GM18505 (cell line): ENCODE results near the gene CRAT.

Source experiments
- ATAC-seq: cut with Tn5 transposase; IDR thresholded peaks from one replicate; pipeline ENCODE4 v1.9.1; 2021; ENCODE audit not compliant: unreplicated experiment
- POLR2A ChIP-seq: IDR thresholded peaks from 4 replicates; pipeline ENCODE4 v1.6.1; 2011; ENCODE audit warnings: borderline replicate concordance; ENCODE audit not compliant: insufficient read depth, insufficient read length; ENCODE audit errors: extremely low read depth

CRAT gene

GRCh38 chr9:129100383-129101169 lies 10.0 kb downstream of the CRAT start:
- ATAC-seq = no peak
- no peak for TF ChIP-seq POLR2A

DNA sequence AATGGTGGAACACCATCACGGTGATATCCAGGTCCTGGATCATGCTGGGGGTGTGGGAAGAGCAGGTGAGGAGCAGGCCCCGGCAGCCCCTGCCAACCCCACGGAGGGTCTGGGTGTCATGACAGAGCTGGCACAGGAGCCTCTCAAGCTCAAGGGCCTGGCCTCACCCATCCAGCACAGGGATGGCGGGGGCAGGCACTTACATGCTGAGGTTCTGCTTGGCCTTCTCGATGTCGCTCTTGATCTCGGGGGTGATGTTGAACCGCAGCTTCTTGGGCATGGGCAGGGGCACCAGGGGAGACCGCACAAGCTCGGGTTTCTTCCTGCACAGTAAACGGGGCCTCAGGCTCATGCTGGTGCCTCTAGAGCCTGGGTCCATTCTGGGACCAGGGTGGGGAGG lies 12.3 kb downstream of the CRAT start:
- ATAC-seq = no peak
- no peak for TF ChIP-seq POLR2A

- TF ChIP-seq POLR2A = no peak
- no peak for ATAC-seq
Measured at GRCh38 chr9:129097671-129098306, 12.8 kb downstream of the CRAT start.

GRCh38 chr9:129095908-129096307 lies 14.7 kb downstream of the CRAT start:
- no peak for TF ChIP-seq POLR2A
- ATAC-seq = no peak

- ATAC-seq = no peak
- TF ChIP-seq POLR2A = no peak
Measured at GRCh38 chr9:129095170-129095667, 15.4 kb downstream of the CRAT start.

GRCh38 chr9:129094387-129095169 lies 16.0 kb downstream of the CRAT start:
- no peak for TF ChIP-seq POLR2A
- no peak for ATAC-seq

DNA sequence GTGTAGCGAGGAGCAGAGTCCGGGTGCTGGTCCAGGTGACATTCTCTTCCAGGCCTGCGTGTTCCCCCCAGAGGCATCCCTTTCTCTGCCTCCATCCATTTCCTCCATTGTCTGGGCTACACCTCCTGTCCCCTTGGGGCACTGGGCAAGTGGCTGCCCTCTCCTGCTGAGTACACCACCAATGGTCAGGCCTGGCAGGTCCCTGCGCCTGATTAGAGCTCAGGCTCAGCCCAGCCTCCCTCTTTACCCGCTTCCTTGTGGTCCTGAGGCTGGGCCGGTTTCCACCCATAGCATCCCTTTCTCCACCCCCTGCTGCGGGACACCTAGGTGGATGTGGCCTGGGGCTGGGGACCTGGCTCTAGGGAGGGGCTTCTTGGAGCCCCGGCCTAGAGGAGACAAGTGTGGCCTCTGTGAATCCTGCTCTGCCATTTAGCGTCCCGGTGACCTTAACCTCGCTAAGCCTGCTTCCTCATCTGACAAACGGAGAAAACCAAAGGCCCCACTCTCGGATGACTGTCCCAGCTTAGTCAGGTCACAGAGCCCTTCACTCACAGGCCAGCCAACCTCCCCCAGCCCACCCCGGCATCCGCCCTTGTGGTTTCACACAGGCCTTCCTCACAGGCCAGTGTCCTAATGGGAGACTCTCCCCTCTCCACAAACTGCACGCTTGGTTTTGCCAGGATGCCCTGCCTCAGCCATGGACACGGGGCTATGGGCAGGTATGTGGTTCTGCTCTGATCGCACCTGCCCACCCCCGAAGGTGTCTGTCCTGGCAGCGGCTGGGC lies 16.8 kb downstream of the CRAT start:
- no peak for ATAC-seq
- no peak for TF ChIP-seq POLR2A

- ATAC-seq = no peak
- TF ChIP-seq POLR2A = no peak
Measured at GRCh38 chr9:129089246-129089645, 21.3 kb downstream of the CRAT start.

DNA sequence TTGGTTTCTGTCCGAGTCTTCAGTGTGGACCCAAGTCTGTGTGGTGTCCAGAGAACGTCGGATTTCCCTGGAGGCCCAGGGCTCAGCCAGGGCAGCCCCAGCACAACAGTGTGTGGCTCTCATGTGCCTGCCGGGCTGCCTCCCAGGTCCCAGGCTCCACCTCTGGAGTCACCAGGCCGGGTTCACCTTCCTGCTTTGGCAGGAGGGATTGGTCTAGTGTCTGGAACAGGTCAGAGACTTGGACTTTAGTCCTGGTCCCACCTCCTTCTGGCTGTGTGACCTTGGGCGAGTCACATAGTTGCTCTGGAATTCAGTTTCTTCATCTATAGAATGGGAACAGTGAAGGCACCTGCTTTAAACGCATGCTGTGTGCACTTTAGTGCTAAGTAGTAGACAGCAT lies 26.5 kb downstream of the CRAT start:
- no peak for TF ChIP-seq POLR2A
- ATAC-seq = no peak

GRCh38 chr9:129081388-129081904 lies 29.1 kb downstream of the CRAT start:
- no peak for ATAC-seq
- peak; percentile 56 for TF ChIP-seq POLR2A

- peak; percentile 90 for ATAC-seq
Measured at GRCh38 chr9:129080601-129081387, 29.8 kb downstream of the CRAT start, which contains the start of gene DOLPP1. Gene DOLPP1, plus strand, starts transcription at chr9:129081111. Its CDS starts 21 bp downstream, at chr9:129081132.

GRCh38 chr9:129080298-129080600 lies 30.3 kb downstream of the CRAT start:
- TF ChIP-seq POLR2A = no peak
- no peak for ATAC-seq

More at GRCh38 chr9:129080601-129081387, 29.8 kb downstream of the CRAT start, which contains the start of gene DOLPP1:
- TF ChIP-seq POLR2A = peak; percentile 85
